ENCODE data around the gene POSTN.
"Not testable (repeated sequence)": the region's sequence is repeated elsewhere in the genome, so short reads cannot be mapped to it uniquely, and the experiment has no call there.

Gene POSTN

GRCh38 chr13:37597477-37598025 lies 1.0 kb downstream of the POSTN start:
- H3K27ac ChIP-seq = no peak overlapping the region
- DNase-seq (ENCODE audit: low read depth, low spot score) = no peak

DNA sequence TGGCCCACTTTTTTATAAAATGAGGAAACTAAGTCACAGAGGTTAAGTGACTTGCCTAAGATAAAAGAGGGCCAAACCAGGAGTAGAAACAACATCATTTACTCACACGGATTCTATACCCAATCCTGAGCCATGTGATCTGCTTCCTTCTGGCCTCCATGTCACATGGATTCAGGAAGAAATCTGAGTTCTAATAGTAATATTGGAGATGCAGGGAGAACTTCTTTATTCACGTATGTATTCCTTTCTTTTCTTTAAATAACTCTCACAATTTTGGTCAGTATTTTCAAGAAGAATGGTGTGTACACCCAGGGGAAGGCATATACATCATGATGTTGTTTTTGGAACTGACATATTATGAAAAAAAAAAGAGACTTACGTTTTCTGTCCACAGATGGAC lies 1.8 kb downstream of the POSTN start:
- DNase-seq (ENCODE audit: low read depth, low spot score) = no peak
- no peak overlapping the region for H3K27ac ChIP-seq

GRCh38 chr13:37595162-37595561 lies 3.4 kb downstream of the POSTN start:
- DNase-seq (ENCODE audit: low read depth, low spot score) = no peak
- H3K27ac ChIP-seq = no peak overlapping the region

DNA sequence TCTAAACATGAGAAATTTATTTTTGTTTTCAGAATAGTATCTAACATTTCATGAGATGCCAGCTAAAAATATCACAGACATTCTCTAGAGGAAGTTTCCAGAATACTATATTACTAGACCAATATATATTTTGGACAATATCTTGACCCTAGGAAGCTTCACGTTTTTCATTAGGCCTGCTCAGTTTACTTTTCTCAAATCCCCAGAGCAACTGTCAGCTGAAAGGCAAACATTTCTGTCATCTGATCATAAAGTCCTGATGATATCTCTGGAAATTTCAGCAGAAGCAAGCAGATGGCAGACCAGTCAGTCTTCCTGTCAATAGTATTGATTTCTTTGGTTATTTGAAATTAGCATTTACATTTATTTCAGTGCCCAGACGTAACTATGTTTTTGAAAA lies 4.0 kb downstream of the POSTN start:
- no peak for DNase-seq (ENCODE audit: low read depth, low spot score)
- H3K27ac ChIP-seq = no peak overlapping the region

- not testable (repeated sequence) for H3K27ac ChIP-seq; DNase-seq (ENCODE audit: low read depth, low spot score)
Observed at GRCh38 chr13:37589381-37589780, 9.2 kb downstream of the POSTN start.

- DNase-seq (ENCODE audit: low read depth, low spot score) = no peak
- H3K27ac ChIP-seq = no peak overlapping the region
Observed at GRCh38 chr13:37587236-37587635, 11.3 kb downstream of the POSTN start.

- no peak overlapping the region for H3K27ac ChIP-seq
- no peak for DNase-seq (ENCODE audit: low read depth, low spot score)
Observed at GRCh38 chr13:37586164-37586563, 12.4 kb downstream of the POSTN start.

DNA sequence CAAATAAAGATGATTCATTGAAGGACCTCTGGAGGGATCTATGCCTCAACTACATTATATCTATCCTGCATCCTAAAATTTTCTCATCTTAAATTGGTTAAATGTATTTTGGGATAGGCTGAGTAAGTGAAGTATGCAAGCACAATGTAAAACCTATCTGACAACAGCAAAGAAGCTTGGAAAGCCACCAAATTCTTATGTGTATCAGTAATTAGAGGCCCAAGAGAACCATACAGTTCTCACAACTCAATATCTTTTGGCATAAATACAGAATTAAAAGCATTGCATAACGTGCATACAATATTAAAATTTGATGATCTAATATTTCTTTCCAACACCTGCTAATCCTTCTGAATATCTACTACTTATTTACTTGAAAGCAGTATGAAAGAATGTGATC lies 13.0 kb downstream of the POSTN start:
- no peak for DNase-seq (ENCODE audit: low read depth, low spot score)
- H3K27ac ChIP-seq = no peak overlapping the region

DNA sequence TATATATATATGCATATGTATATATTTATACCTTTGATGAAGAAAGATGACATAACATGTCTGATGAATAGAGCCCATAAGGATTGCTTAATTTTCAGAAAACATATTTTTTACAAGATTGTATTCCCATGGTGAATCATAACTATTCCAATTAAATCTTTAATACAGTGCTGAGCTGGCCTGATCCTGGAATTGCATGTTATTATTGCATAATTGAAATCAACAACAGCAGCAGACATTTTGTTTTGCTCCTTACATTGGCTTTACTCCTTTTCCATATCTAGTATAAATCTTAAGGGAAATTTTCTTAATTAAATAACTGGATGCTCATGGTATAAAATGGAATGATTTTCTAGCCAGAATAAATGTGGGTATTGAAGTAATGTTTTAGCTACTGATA lies 22.0 kb downstream of the POSTN start:
- H3K27ac ChIP-seq = no peak overlapping the region
- DNase-seq (ENCODE audit: low read depth, low spot score) = no peak

DNA sequence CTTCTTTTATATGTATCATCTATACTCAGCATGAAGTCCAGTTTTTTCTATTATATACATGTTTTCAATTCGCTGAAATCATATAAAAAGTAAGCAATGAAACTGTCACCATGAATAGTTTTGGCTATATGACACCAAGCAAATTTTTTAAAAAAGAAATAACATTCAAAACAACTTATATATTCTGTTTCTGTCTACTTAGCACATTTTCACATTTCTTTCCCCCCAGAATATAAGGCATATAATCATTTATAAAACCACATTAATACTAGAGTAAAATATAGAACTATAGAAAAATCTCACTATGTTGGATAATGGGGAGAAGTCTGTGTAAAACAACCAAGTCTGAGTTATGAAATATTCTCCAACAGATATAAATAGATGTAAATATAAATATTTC lies 33.1 kb downstream of the POSTN start:
- no peak for DNase-seq (ENCODE audit: low read depth, low spot score)
- H3K27ac ChIP-seq = no peak overlapping the region

- H3K27ac ChIP-seq = no peak overlapping the region
- no peak for DNase-seq (ENCODE audit: low read depth, low spot score)
Observed at GRCh38 chr13:37561031-37561430, 37.5 kb downstream of the POSTN start.

- DNase-seq (ENCODE audit: low read depth, low spot score) = no peak
- H3K27ac ChIP-seq = no peak overlapping the region
Observed at GRCh38 chr13:37560526-37560925, 38.0 kb downstream of the POSTN start.

GRCh38 chr13:37558766-37559165 lies 39.8 kb downstream of the POSTN start:
- not testable (repeated sequence) for H3K27ac ChIP-seq; DNase-seq (ENCODE audit: low read depth, low spot score)

- H3K27ac ChIP-seq = no peak overlapping the region
- DNase-seq (ENCODE audit: low read depth, low spot score) = no peak
Observed at GRCh38 chr13:37546087-37546486, 52.5 kb downstream of the POSTN start.

DNA sequence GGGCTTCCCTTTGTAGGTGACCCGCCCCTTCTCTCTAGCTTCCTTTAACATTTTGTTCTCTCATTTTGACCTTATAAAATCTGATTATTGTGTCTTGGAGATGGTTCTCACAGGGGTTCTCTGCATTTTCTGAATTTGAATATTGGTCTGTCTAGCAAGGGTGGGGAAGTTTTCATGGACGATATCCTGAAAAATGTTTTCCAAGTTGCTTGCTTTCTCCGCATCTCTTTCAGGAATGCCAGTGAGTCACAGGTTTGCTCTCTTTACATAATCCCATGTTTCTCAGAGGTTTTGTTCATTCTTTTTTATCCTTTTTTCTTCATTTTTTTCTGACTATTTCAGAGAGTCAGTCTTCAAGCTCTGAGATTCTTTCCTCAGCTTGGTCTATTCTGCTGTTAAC lies 53.6 kb downstream of the POSTN start:
- DNase-seq (ENCODE audit: low read depth, low spot score) = no peak
- H3K27ac ChIP-seq = no peak overlapping the region

GRCh38 chr13:37539976-37540605 lies 58.5 kb downstream of the POSTN start:
- DNase-seq (ENCODE audit: low read depth, low spot score) = peak; percentile 14
- H3K27ac ChIP-seq = no peak overlapping the region

DNA sequence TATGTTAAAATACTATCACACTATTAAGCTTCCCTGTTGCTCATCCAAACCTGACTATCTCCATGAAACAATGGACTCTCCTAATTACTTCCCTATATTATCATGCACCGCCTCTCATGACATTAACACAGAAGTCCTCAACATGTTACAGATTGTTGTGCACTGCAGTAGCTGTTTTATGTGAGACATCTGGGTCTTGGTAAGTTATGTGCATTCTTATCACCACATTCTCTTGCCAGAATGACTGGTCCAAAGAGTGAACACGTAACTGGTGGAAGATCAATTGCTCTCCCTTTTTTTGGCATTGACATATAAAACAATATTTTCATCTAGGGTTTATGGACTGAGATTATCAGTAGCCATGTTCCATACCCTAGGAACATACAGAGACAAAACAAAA lies 59.4 kb downstream of the POSTN start:
- DNase-seq (ENCODE audit: low read depth, low spot score) = no peak
- H3K27ac ChIP-seq = no peak overlapping the region

GRCh38 chr13:37535501-37535900 lies 63.1 kb downstream of the POSTN start:
- no peak for DNase-seq (ENCODE audit: low read depth, low spot score)
- H3K27ac ChIP-seq = no peak overlapping the region

DNA sequence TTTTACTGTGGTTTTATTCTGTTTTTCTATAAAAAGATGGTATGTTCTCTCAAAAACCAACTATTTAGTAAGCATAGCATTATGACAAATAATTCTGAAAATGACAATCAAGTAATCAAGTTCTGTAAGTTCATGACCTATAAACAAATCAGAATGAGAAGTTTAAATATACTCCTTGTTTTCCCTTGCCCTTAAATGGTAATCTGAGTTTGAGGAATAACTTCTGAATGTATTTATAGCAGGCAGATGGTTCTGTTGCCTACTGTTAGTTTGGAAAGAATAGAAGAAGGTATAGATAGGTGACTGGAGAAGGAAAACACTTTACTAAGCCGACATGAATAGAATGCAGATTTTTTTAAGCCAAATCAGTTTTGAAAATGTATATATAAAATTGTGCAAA lies 63.9 kb downstream of the POSTN start:
- H3K27ac ChIP-seq = peak overlapping the region; percentile 33
- no peak for DNase-seq (ENCODE audit: low read depth, low spot score)

DNA sequence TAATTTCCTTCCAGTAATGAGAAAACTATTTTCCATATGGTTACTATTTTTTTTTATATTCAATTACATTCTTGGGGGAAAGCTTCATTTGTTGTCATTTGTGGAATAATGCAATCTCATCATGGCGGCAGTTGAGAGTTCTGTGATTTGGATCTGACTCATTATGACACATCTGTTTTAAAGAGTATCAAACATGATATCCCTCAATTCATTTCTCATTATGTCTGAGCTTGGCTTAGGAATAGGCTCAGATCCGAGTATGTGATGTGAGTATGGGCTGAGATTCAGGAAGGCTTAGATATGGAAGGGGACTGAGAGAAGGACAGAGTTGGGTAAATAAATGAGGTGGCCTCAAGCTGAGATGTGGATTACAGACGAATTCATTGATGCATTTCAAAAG lies 64.4 kb downstream of the POSTN start:
- peak; percentile 14 for DNase-seq (ENCODE audit: low read depth, low spot score)
- peak overlapping the region; percentile 33 for H3K27ac ChIP-seq

DNA sequence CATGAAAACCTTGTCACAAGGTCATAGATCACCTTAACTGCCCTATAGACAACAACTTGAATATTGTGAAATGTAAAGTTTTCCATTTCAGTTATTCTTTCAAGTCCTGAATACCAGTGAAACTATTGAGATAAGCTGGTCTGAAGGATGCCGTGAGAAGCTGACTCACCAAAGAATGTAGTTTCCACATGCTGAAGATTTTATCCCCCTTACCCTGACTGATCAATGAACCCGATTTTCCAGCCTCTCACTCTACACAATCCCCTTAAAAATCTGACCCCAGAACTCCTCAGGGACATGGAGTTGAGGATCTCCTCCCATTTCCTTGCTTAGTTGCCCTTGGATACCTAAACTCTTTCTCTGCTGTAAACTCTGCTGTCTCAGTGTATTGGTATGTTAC lies 67.5 kb downstream of the POSTN start:
- no peak overlapping the region for H3K27ac ChIP-seq
- DNase-seq (ENCODE audit: low read depth, low spot score) = no peak

GRCh38 chr13:37529751-37530385 lies 68.7 kb downstream of the POSTN start:
- DNase-seq (ENCODE audit: low read depth, low spot score) = no peak
- H3K27ac ChIP-seq = no peak overlapping the region
